ENCODE results near the gene PZP. TPM values are rescaled to one million over a fixed set of nuclear protein-coding genes. Genes with fewer than 3 reads are reported as not detected.
"Not testable (repeated sequence)": the region's sequence is repeated elsewhere in the genome, so short reads cannot be mapped to it uniquely, and the experiment has no call there.

Gene PZP
- total and polyA plus RNA-seq, 2 donors (not counting 1 experiment from before 2014, with no cell fraction given), result not detected

DNA sequence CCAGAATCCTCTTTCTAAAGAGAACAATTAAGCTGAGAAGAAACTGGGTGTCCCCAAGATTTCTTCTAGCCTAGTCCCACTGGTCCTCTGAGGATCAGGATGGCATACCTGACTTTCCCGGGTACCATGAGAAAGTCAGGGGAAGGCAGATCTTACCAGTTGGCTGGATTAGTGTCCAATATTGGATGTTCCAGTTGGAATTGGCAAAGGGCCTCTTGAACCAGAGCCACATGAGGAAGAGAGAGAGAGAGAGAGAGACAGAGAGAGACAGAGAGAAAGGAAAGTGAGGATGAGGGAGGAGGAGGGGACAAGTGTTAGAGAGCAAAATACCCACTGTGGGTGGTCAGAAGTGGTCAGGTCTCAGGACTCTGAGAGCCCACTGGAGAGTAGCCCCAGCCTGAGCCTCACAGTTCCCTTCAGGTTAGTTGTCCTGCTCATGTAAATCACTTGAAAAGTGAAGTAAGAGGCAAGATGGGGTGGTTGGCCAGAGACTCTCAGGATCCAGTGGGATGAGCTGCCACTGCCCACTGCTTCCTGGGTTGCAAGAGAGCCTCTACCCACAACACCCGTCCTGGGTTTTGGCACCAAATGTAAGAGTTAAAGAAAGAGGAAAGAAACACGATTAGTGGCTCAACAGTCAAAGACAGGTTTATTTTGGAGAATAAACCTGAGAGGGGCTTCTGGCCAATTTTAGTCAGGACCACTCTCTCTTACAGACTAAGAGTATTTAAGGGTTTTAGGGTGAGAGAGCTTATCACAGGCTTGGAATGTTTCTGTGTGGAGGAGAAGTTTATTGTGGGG is 64.1 kb downstream of the PZP start:
- WGBS (ENCODE audit: insufficient coverage), result 100% methylated on average over 3 of the region's 3 CpGs
- no peaks in the 10 kb centered on the region for H3K4me1 ChIP-seq (ENCODE audit: control insufficient read depth in 2 of 2, insufficient read depth in 2 of 2, low read length in 2 of 2)
- H3K36me3 ChIP-seq (replicated peaks in 1 of 2; ENCODE audit: control extremely low read depth in 1 of 2, control insufficient read depth in 1 of 2, extremely low read depth in 1 of 2, insufficient read depth in 2 of 2, low read length in 1 of 2), result no peaks in the 10 kb centered on the region
- H3K4me2 ChIP-seq (replicated peaks; ENCODE audit: low read depth, low read length, poor library complexity, severe bottlenecking), result no peak overlapping the region
- DNase-seq (no peak), ATAC-seq (ENCODE audit: low read depth) (no peak)
- TF ChIP-seq, protein P1, sequence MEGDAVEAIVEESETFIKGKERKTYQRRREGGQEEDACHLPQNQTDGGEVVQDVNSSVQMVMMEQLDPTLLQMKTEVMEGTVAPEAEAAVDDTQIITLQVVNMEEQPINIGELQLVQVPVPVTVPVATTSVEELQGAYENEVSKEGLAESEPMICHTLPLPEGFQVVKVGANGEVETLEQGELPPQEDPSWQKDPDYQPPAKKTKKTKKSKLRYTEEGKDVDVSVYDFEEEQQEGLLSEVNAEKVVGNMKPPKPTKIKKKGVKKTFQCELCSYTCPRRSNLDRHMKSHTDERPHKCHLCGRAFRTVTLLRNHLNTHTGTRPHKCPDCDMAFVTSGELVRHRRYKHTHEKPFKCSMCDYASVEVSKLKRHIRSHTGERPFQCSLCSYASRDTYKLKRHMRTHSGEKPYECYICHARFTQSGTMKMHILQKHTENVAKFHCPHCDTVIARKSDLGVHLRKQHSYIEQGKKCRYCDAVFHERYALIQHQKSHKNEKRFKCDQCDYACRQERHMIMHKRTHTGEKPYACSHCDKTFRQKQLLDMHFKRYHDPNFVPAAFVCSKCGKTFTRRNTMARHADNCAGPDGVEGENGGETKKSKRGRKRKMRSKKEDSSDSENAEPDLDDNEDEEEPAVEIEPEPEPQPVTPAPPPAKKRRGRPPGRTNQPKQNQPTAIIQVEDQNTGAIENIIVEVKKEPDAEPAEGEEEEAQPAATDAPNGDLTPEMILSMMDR (IDR thresholded peaks at IDR 0.05), result no peak
- no peak for TF ChIP-seq EZH2 (IDR thresholded peaks at IDR 0.05; ENCODE audit: borderline replicate concordance, insufficient read depth, low read depth, low read length, poor library complexity, severe bottlenecking)
- H3K9ac ChIP-seq (ENCODE audit: low read length), result no peak overlapping the region
- ChIA-PET CTCF (no interaction called here), POLR2A (no interaction called here)
- no peak overlapping the region for H3K27ac ChIP-seq (ENCODE audit: low read length in 2 of 2)
- intact Hi-C loops (cut with micrococcal nuclease), result no loop called here
- Mint-ChIP-seq H3K27me3 (peaks cover 24% of the 10 kb centered on the region), H3K4me3 (no peak overlapping the region), H3K27ac (no peak overlapping the region), H3K9me3 (ENCODE audit: insufficient read depth) (peaks cover 3% of the 10 kb centered on the region), H3K4me1 (no peaks in the 10 kb centered on the region)
- no peak overlapping the region for H3K4me3 ChIP-seq (ENCODE audit: control extremely low read depth in 1 of 5, extremely low read depth in 1 of 5, insufficient read depth in 1 of 5, low read depth in 2 of 5, low read length in 4 of 5)
- no peaks in the 10 kb centered on the region for H4K20me1 ChIP-seq (ENCODE audit: control insufficient read depth, insufficient read depth, low read length, poor library complexity, severe bottlenecking)
- no peaks in the 10 kb centered on the region for H3K79me2 ChIP-seq (ENCODE audit: control insufficient read depth, insufficient read depth, low read length)
- no peak overlapping the region for H2AFZ ChIP-seq (ENCODE audit: insufficient read depth, low read depth, low read length, poor library complexity, severe bottlenecking)
- H3K27me3 ChIP-seq (replicated peaks in 1 of 4; ENCODE audit: control extremely low read depth in 1 of 4, control insufficient read depth in 3 of 4, insufficient read depth in 4 of 4, low read length in 3 of 4), result peaks cover 0 to 6% (median 0%) of the 10 kb centered on the region in 4 experiments
- peaks cover 0 to 5% (median 5%) of the 10 kb centered on the region in 3 donors for H3K9me3 ChIP-seq (ENCODE audit: control extremely low read depth in 1 of 3, control insufficient read depth in 2 of 3, insufficient read depth in 1 of 3, low read length in 2 of 3)

DNA sequence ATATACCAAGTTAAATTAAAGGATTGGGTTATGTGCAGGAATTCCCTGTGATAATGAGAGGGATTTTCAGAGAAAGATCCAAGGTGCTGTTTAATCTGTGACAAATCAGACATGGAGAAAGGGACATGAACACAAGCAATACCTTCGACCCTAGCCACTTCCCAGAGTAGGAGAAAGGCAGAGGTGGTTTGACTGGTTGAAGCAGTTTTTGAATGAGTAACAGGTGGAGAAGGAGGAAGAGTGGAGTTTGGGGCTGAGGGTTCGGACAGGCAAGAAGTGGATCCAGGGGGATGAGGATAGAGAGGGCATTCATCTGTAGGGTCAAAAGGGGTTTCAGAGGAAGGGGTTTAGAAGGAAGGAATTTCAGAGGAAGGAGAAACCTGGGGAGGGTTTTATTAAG is 65.1 kb downstream of the PZP start:
- H3K4me1 Mint-ChIP-seq, result no peaks in the 10 kb centered on the region
- intact Hi-C loops (cut with micrococcal nuclease), result no loop called here
- H4K20me1 ChIP-seq (ENCODE audit: control insufficient read depth, insufficient read depth, low read length, poor library complexity, severe bottlenecking), result no peaks in the 10 kb centered on the region
- H3K27ac Mint-ChIP-seq, result no peak overlapping the region
- no peak for DNase-seq
- H3K9ac ChIP-seq (ENCODE audit: low read length), result no peak overlapping the region
- POLR2A ChIA-PET, result no interaction called here
- no peak overlapping the region for H3K4me2 ChIP-seq (replicated peaks; ENCODE audit: low read depth, low read length, poor library complexity, severe bottlenecking)
- no peak overlapping the region for H3K4me3 ChIP-seq (ENCODE audit: control extremely low read depth in 1 of 5, extremely low read depth in 1 of 5, insufficient read depth in 1 of 5, low read depth in 2 of 5, low read length in 4 of 5)
- no peak overlapping the region for H3K4me3 Mint-ChIP-seq
- H3K27me3 Mint-ChIP-seq, result peaks cover 24% of the 10 kb centered on the region
- H3K36me3 ChIP-seq (replicated peaks in 1 of 2; ENCODE audit: control extremely low read depth in 1 of 2, control insufficient read depth in 1 of 2, extremely low read depth in 1 of 2, insufficient read depth in 2 of 2, low read length in 1 of 2), result no peaks in the 10 kb centered on the region
- H3K4me1 ChIP-seq (ENCODE audit: control insufficient read depth in 2 of 2, insufficient read depth in 2 of 2, low read length in 2 of 2), result no peaks in the 10 kb centered on the region
- H2AFZ ChIP-seq (ENCODE audit: insufficient read depth, low read depth, low read length, poor library complexity, severe bottlenecking), result no peak overlapping the region
- H3K79me2 ChIP-seq (ENCODE audit: control insufficient read depth, insufficient read depth, low read length), result no peaks in the 10 kb centered on the region
- WGBS (ENCODE audit: insufficient coverage), result 91% methylated on average over 2 of the region's 2 CpGs
- TF ChIP-seq EZH2 (IDR thresholded peaks at IDR 0.05; ENCODE audit: borderline replicate concordance, insufficient read depth, low read depth, low read length, poor library complexity, severe bottlenecking), result no peak
- TF ChIP-seq, protein P1 (IDR thresholded peaks at IDR 0.05), result no peak
- H3K9me3 Mint-ChIP-seq (ENCODE audit: insufficient read depth), result peaks cover 3% of the 10 kb centered on the region
- H3K27me3 ChIP-seq (replicated peaks in 1 of 4; ENCODE audit: control extremely low read depth in 1 of 4, control insufficient read depth in 3 of 4, insufficient read depth in 4 of 4, low read length in 3 of 4), result no peaks in the 10 kb centered on the region
- no peak overlapping the region for H3K27ac ChIP-seq (ENCODE audit: low read length in 2 of 2)
- CTCF ChIA-PET, result no interaction called here
- H3K9me3 ChIP-seq (ENCODE audit: control extremely low read depth in 1 of 3, control insufficient read depth in 2 of 3, insufficient read depth in 1 of 3, low read length in 2 of 3), result peaks cover 0 to 5% (median 5%) of the 10 kb centered on the region in 3 donors
- ATAC-seq (ENCODE audit: low read depth), result no peak

DNA sequence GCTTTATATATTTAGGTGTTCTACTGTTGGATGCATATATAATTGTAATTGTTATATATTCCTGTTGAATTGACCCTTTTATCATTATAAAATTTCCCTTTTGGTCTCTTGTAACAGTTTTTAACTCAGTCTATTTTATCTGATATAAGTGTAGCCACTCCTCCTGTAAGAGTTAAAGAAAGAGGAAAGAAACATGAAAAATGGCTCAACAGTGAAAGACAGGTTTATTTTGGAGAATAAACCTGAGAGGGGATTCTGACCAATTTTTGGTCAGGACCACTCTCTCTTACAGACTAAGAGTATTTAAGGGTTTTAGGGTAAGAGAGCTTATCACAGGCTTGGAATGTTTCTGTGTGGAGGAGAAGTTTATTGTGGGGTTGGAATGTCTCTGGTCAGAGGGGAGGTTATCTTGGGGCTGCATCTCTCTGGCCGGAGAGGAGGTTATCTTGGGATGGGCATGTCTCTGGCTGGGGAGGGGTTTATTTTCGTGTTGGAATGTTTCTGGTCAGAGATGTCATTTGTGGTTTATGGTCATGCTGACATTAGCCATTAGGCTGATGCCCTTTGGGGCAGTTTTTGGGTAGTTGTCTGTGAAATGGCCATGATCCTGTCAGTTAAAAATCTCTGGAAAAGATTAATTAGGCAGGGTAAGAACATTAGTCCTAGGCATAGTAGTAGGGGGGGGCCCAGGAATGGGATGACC is 68.5 kb downstream of the PZP start:
- WGBS (ENCODE audit: insufficient coverage), result 63% methylated on average over 2 of the region's 2 CpGs
- H2AFZ ChIP-seq (ENCODE audit: insufficient read depth, low read depth, low read length, poor library complexity, severe bottlenecking), result not testable (repeated sequence)

More for the DNA sequence above, 68.5 kb downstream of the PZP start:
- H3K9me3 Mint-ChIP-seq (ENCODE audit: insufficient read depth); H3K4me1 Mint-ChIP-seq; H3K9me3 ChIP-seq (ENCODE audit: control extremely low read depth in 1 of 3, control insufficient read depth in 2 of 3, insufficient read depth in 1 of 3, low read length in 2 of 3); H3K27ac Mint-ChIP-seq; H3K27me3 ChIP-seq (replicated peaks in 1 of 4; ENCODE audit: control extremely low read depth in 1 of 4, control insufficient read depth in 3 of 4, insufficient read depth in 4 of 4, low read length in 3 of 4); H3K4me3 Mint-ChIP-seq; CTCF ChIA-PET; intact Hi-C loops (cut with micrococcal nuclease); H3K4me2 ChIP-seq (replicated peaks; ENCODE audit: low read depth, low read length, poor library complexity, severe bottlenecking); H3K36me3 ChIP-seq (replicated peaks in 1 of 2; ENCODE audit: control extremely low read depth in 1 of 2, control insufficient read depth in 1 of 2, extremely low read depth in 1 of 2, insufficient read depth in 2 of 2, low read length in 1 of 2); H3K4me3 ChIP-seq (ENCODE audit: control extremely low read depth in 1 of 5, extremely low read depth in 1 of 5, insufficient read depth in 1 of 5, low read depth in 2 of 5, low read length in 4 of 5); POLR2A ChIA-PET; H3K4me1 ChIP-seq (ENCODE audit: control insufficient read depth in 2 of 2, insufficient read depth in 2 of 2, low read length in 2 of 2); H3K79me2 ChIP-seq (ENCODE audit: control insufficient read depth, insufficient read depth, low read length); H3K9ac ChIP-seq (ENCODE audit: low read length); DNase-seq; ATAC-seq (ENCODE audit: low read depth); H3K27ac ChIP-seq (ENCODE audit: low read length in 2 of 2); H4K20me1 ChIP-seq (ENCODE audit: control insufficient read depth, insufficient read depth, low read length, poor library complexity, severe bottlenecking): not testable (repeated sequence)
- peaks cover 25% of the 10 kb centered on the region for H3K27me3 Mint-ChIP-seq

Data from B cell (primary cell).